Erythroblast (primary cell): ENCODE data around the gene EPS8L2.

Experiments
- GATA1 ChIP-seq: IDR thresholded peaks from 2 replicates; pipeline ENCODE4 v1.6.1; 2011; ENCODE audit warnings: low read depth, mild to moderate bottlenecking, control low read depth, low read length, moderate library complexity
- POLR2A ChIP-seq: IDR thresholded peaks from 2 replicates; pipeline ENCODE4 v1.6.1; 2011; ENCODE audit warnings: mild to moderate bottlenecking, low read length

- no peak for TF ChIP-seq POLR2A
- TF ChIP-seq GATA1 = no peak
These were observed 23.0 kb downstream of the EPS8L2 start for GRCh38 chr11:728901-729491.
